ENCODE results near the gene DNAI7. TPM values are rescaled to one million over a fixed set of nuclear protein-coding genes. Genes with fewer than 3 reads are reported as not detected.

The DNAI7 gene
- total and polyA plus RNA-seq, 2 of the 8 experiments (the other 6 are each of a cell fraction or from before 2014, with no cell fraction given) = 0.12 to 0.28 TPM

DNA sequence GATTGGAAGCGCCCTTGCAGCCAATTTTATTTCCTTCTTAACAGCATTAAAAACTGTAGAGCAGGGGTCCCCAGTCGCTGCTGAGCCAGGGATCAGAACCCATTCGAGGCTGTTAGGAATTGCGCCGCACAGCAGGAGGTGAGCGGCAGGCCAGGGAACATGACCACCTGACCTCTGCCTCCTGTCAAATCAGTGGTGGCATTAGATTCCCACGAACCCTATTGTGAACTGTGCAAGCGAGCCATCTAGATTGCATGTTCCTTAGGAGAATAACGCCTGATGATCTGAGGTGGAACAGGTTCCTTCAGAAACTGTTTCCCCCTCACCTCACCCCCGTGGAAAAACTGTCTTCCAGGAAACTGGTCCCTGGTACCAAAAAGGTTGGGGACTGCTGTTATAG, 107.4 kb downstream of the DNAI7 start:
- H2BK12ac ChIP-seq (ENCODE audit: low read depth, low read length) = no peak overlapping the region
- no peak for FAIRE-seq
- H3K4me3 ChIP-seq (ENCODE audit: extremely low read depth in 1 of 4, insufficient read depth in 2 of 4, low read depth in 3 of 4, low read length in 4 of 4) = no peak overlapping the region
- H3K9ac ChIP-seq (replicated peaks in 1 of 4; ENCODE audit: extremely low read depth in 1 of 4, low read depth in 3 of 4, low read length in 3 of 4) = no peak overlapping the region
- H3K23ac ChIP-seq (ENCODE audit: insufficient read length) = no peak overlapping the region
- H3K79me1 ChIP-seq (ENCODE audit: low read depth, low read length) = no peaks in the 10 kb centered on the region
- H2BK20ac ChIP-seq (ENCODE audit: low read length) = no peak overlapping the region
- WGBS, 2 experiments (ENCODE audit: extremely low coverage in 1 of 2, insufficient coverage in 1 of 2, insufficient read length in 1 of 2, insufficient replicate concordance in 2 of 2, low coverage in 1 of 2, low lambda C conversion rate in 2 of 2, missing lambda C conversion rate in 1 of 2) = 80% methylated on average over 10 of the region's 10 CpGs; no CpG with 5 or more reads in 1 of the 2 experiments
- no peak overlapping the region for H2BK15ac ChIP-seq (ENCODE audit: low read length)
- no peak overlapping the region for H3K14ac ChIP-seq (ENCODE audit: insufficient read length)
- H3K36me3 ChIP-seq (ENCODE audit: control insufficient read depth in 2 of 4, insufficient read depth in 4 of 4, low read length in 3 of 4) = no peaks in the 10 kb centered on the region
- ChIA-PET POLR2A (ENCODE audit: partially characterized antibody) (no interaction called here), CTCF (ENCODE audit: partially characterized antibody) (no interaction called here)
- H2AK5ac ChIP-seq (ENCODE audit: low read depth, low read length) = no peak overlapping the region
- no peaks in the 10 kb centered on the region for H3K4me1 ChIP-seq (replicated peaks in 1 of 4; ENCODE audit: control insufficient read depth in 3 of 4, insufficient read depth in 4 of 4, low read length in 3 of 4)
- no peaks in the 10 kb centered on the region for H3K9me3 ChIP-seq (ENCODE audit: insufficient read depth in 2 of 2, low read depth in 1 of 2, low read length in 1 of 2)
- no peak overlapping the region for H2AFZ ChIP-seq (ENCODE audit: low read length)
- H4K5ac ChIP-seq (ENCODE audit: insufficient read length, low read depth, low read length) = no peak overlapping the region
- DNase-seq (ENCODE audit: low read depth in 1 of 2, low spot score in 2 of 2) = no peak
- no peak overlapping the region for H4K8ac ChIP-seq (ENCODE audit: extremely low read depth, insufficient read depth, low read length)
- no peak overlapping the region for H3K27ac ChIP-seq (ENCODE audit: low read depth, low read length)
- no peak overlapping the region for H3K18ac ChIP-seq (ENCODE audit: extremely low read depth, low read length)
- H3K27me3 ChIP-seq (replicated peaks in 1 of 4; ENCODE audit: control insufficient read depth in 3 of 4, extremely low read depth in 1 of 4, insufficient read depth in 3 of 4, low read length in 3 of 4) = no peaks in the 10 kb centered on the region
- no peak overlapping the region for H4K91ac ChIP-seq (replicated peaks; ENCODE audit: insufficient read length, low read length)
- no peak overlapping the region for H3K4me2 ChIP-seq (ENCODE audit: insufficient read depth in 1 of 2, low read depth in 2 of 2, low read length in 2 of 2)
- H2BK120ac ChIP-seq (replicated peaks; ENCODE audit: low read depth, low read length) = no peak overlapping the region
- H3K4ac ChIP-seq (replicated peaks; ENCODE audit: insufficient read length, low read depth, low read length) = no peak overlapping the region
- no peak overlapping the region for H2BK5ac ChIP-seq (ENCODE audit: low read depth, low read length)
- no peaks in the 10 kb centered on the region for H4K20me1 ChIP-seq (replicated peaks in 1 of 2; ENCODE audit: control insufficient read depth in 1 of 2, insufficient read depth in 2 of 2, low read length in 2 of 2)
- H3K79me2 ChIP-seq (ENCODE audit: control insufficient read depth in 1 of 2, insufficient read depth in 2 of 2, low read length in 2 of 2) = no peaks in the 10 kb centered on the region
- no peak overlapping the region for H3K56ac ChIP-seq (replicated peaks; ENCODE audit: insufficient read length, low read depth, low read length)
- no peaks in the 10 kb centered on the region for H3K23me2 ChIP-seq (ENCODE audit: low read depth, low read length)
- TF ChIP-seq TCF12 (IDR thresholded peaks at IDR 0.05; ENCODE audit: low read depth, low read length) (no peak), ZNF274 (IDR thresholded peaks at IDR 0.05; ENCODE audit: borderline replicate concordance, extremely low read depth, low read length) (no peak), SIX5 (IDR thresholded peaks at IDR 0.05; ENCODE audit: low read depth, low read length) (no peak), SIN3A (conservative IDR thresholded peaks at IDR 0.05 in 1 of 2, IDR thresholded peaks at IDR 0.05 in 1 of 2; ENCODE audit: low read depth in 1 of 2, low read length in 2 of 2) (no peak), NANOG (IDR thresholded peaks at IDR 0.05; ENCODE audit: insufficient read depth, low read depth, low read length, poor library complexity, severe bottlenecking) (no peak), BCL11A (IDR thresholded peaks at IDR 0.05; ENCODE audit: low read depth in 2 of 2, low read length in 2 of 2) (no peak), TBP (IDR thresholded peaks at IDR 0.05; ENCODE audit: low read depth, low read length) (no peak), SP2 (IDR thresholded peaks at IDR 0.05; ENCODE audit: low read length) (no peak), EP300 (IDR thresholded peaks at IDR 0.05; ENCODE audit: borderline replicate concordance in 1 of 2, low read depth in 2 of 2, low read length in 2 of 2) (no peak), CREB1 (IDR thresholded peaks at IDR 0.05) (no peak), KDM4A (IDR thresholded peaks at IDR 0.05; ENCODE audit: low read depth, low read length, severe bottlenecking) (no peak), EGR1 (IDR thresholded peaks at IDR 0.05; ENCODE audit: borderline replicate concordance, low read depth, low read length) (no peak), POLR2AphosphoS5 (IDR thresholded peaks at IDR 0.05; ENCODE audit: low read depth, low read length) (no peak), TAF7 (optimal IDR thresholded peaks at IDR 0.05; ENCODE audit: borderline replicate concordance, low read depth, low read length) (no peak)
- TF ChIP-seq, protein P1, sequence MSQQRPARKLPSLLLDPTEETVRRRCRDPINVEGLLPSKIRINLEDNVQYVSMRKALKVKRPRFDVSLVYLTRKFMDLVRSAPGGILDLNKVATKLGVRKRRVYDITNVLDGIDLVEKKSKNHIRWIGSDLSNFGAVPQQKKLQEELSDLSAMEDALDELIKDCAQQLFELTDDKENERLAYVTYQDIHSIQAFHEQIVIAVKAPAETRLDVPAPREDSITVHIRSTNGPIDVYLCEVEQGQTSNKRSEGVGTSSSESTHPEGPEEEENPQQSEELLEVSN (IDR thresholded peaks at IDR 0.05) = no peak
